Upper lobe of left lung (tissue), 6 donors: Measurements from ENCODE around the gene FUT9. TPM values are rescaled to one million over a fixed set of nuclear protein-coding genes. Genes with fewer than 3 reads are reported as not detected.

Experiments
- ATAC-seq, 2 donors: fragments of 200-7000 bp; cut with Tn5 transposase; one replicate each; pipeline ENCODE4 v1.9.1; 2022; ENCODE audit warnings: mild to moderate bottlenecking in 2 of 2, moderate library complexity in 2 of 2; ENCODE audit not compliant: low FRiP score in 2 of 2
- DNase-seq, 2 donors: peaks; one replicate each; pipeline ENCODE4 v3.0.0-alpha.2; 2019 to 2020
- H3K27ac ChIP-seq, 4 donors: fragments of 200-600 bp; sonication (generic); one replicate each; pipeline ENCODE4 v1.5.1; 2016 to 2019
- H3K27me3 ChIP-seq, 4 donors: fragments of 200-600 bp; sonication (generic); one replicate each; pipeline ENCODE4 v1.5.1; 2017 to 2019
- H3K36me3 ChIP-seq, 4 donors: fragments of 200-600 bp; sonication (generic); one replicate each; pipeline ENCODE4 v1.5.1; 2016 to 2019
- H3K4me1 ChIP-seq, 4 donors: fragments of 200-600 bp; sonication (generic); one replicate each; pipeline ENCODE4 v1.5.1; 2018 to 2019
- H3K4me3 ChIP-seq, 4 donors: fragments of 200-600 bp; sonication (generic); one replicate each; pipeline ENCODE4 v1.5.1; 2017 to 2019; ENCODE audit warnings: mild to moderate bottlenecking in 2 of 4, moderate library complexity in 1 of 4
- H3K9me3 ChIP-seq, 4 donors: fragments of 200-600 bp; sonication (generic); one replicate each; pipeline ENCODE4 v1.5.1; 2018 to 2019
- CTCF ChIP-seq, 6 experiments: fragments of 450-650 bp in 4 of 6; fragments of 200-600 bp in 2 of 6; sonication (generic) in 2 of 6; IDR thresholded peaks; one replicate each; pipeline ENCODE4 v1.5.1; 2016 to 2019; ENCODE audit warnings: antibody characterized with exemption in 6 of 6
- EP300 ChIP-seq, 4 donors: sonication (generic); formaldehyde crosslinking; IDR thresholded peaks; one replicate each; pipeline ENCODE4 v1.5.1; 2017; ENCODE audit warnings: antibody characterized with exemption in 4 of 4, control low read depth in 2 of 4
- POLR2A ChIP-seq, 4 donors: fragments of 450-650 bp; IDR thresholded peaks; one replicate each; pipeline ENCODE4 v1.5.1; 2016 to 2017; ENCODE audit warnings: antibody characterized with exemption in 4 of 4, mild to moderate bottlenecking in 2 of 4
- POLR2AphosphoS5 ChIP-seq, 2 donors: sonication (generic); formaldehyde crosslinking; IDR thresholded peaks; one replicate each; pipeline ENCODE4 v1.5.1; 2017; ENCODE audit warnings: antibody characterized with exemption in 2 of 2
- WGBS, 2 donors: methylation state at CpG; one replicate each; pipeline ENCODE4 v1.1.5; 2017 to 2018; 5-methylcytosine and 5-hydroxymethylcytosine counted together
- total RNA-seq, 6 donors: library from RNA; depleted of rRNA in 4 of 6; stranded (reverse); fragments of >200 nt in 4 of 6; gene quantifications; one replicate each; pipeline versions ENCODE4 v1.1.0 to v1.2.1, GENCODE V29; 2016 to 2021
- donor health status: DM: no; HTN: no; CAD: no; lungs with moderate emphysema.
- donor health status: DM: no; HTN: yes; CAD: no; lungs with severe emphysema.

The FUT9 gene
- total RNA-seq, 6 donors from 2014 or later: not detected

GRCh38 chr6:96104910-96105309 is 89.1 kb downstream of the FUT9 start:
- TF ChIP-seq POLR2AphosphoS5 (IDR thresholded peaks at IDR 0.05): no peak
- TF ChIP-seq EP300 (IDR thresholded peaks at IDR 0.05): no peak
- TF ChIP-seq POLR2A (IDR thresholded peaks at IDR 0.05): no peak
- no peak for TF ChIP-seq CTCF (IDR thresholded peaks at IDR 0.05)
- no peaks in the 10 kb centered on the region for H3K9me3 ChIP-seq
- no peak for DNase-seq
- no peaks in the 10 kb centered on the region for H3K4me1 ChIP-seq
- H3K4me3 ChIP-seq: no peak overlapping the region
- no peaks in the 10 kb centered on the region for H3K27me3 ChIP-seq
- WGBS, 2 donors: 87 to 88% methylated on average over 4 of the region's 4 CpGs
- no peaks in the 10 kb centered on the region for H3K36me3 ChIP-seq
- H3K27ac ChIP-seq: no peak overlapping the region
- no peak for ATAC-seq

GRCh38 chr6:96110878-96111277 is 95.1 kb downstream of the FUT9 start:
- no peaks in the 10 kb centered on the region for H3K9me3 ChIP-seq
- TF ChIP-seq POLR2A (IDR thresholded peaks at IDR 0.05): no peak
- TF ChIP-seq POLR2AphosphoS5 (IDR thresholded peaks at IDR 0.05): no peak
- no peak for TF ChIP-seq CTCF (IDR thresholded peaks at IDR 0.05)
- TF ChIP-seq EP300 (IDR thresholded peaks at IDR 0.05): no peak
- no peaks in the 10 kb centered on the region for H3K4me1 ChIP-seq
- no peak overlapping the region for H3K4me3 ChIP-seq
- H3K36me3 ChIP-seq: no peaks in the 10 kb centered on the region
- no peak for DNase-seq
- no peak for ATAC-seq
- no peaks in the 10 kb centered on the region for H3K27me3 ChIP-seq
- no peak overlapping the region for H3K27ac ChIP-seq
- WGBS, 2 donors: 83% methylated on average over 2 of the region's 2 CpGs

GRCh38 chr6:96116674-96117073 is 100.9 kb downstream of the FUT9 start:
- no peaks in the 10 kb centered on the region for H3K4me1 ChIP-seq
- H3K9me3 ChIP-seq: no peaks in the 10 kb centered on the region
- DNase-seq (no peak), ATAC-seq (no peak)
- TF ChIP-seq POLR2A (IDR thresholded peaks at IDR 0.05) (no peak), EP300 (IDR thresholded peaks at IDR 0.05) (no peak), POLR2AphosphoS5 (IDR thresholded peaks at IDR 0.05) (no peak), CTCF (IDR thresholded peaks at IDR 0.05) (no peak)
- H3K4me3 ChIP-seq: no peak overlapping the region
- no peaks in the 10 kb centered on the region for H3K27me3 ChIP-seq
- H3K36me3 ChIP-seq: no peaks in the 10 kb centered on the region
- 19 to 21% methylated on average over 1 of the region's 1 CpG for WGBS, 2 donors
- H3K27ac ChIP-seq: no peak overlapping the region

- TF ChIP-seq EP300 (IDR thresholded peaks at IDR 0.05) (no peak), POLR2AphosphoS5 (IDR thresholded peaks at IDR 0.05) (no peak), POLR2A (IDR thresholded peaks at IDR 0.05) (no peak), CTCF (IDR thresholded peaks at IDR 0.05) (no peak)
- Histone ChIP-seq H3K4me3 (no peak overlapping the region), H3K27ac (no peak overlapping the region), H3K4me1 (no peaks in the 10 kb centered on the region), H3K36me3 (no peaks in the 10 kb centered on the region), H3K9me3 (no peaks in the 10 kb centered on the region), H3K27me3 (no peaks in the 10 kb centered on the region)
- 50 to 54% methylated on average over 1 of the region's 1 CpG for WGBS, 2 donors
- ATAC-seq: no peak
- no peak for DNase-seq
Observed at GRCh38 chr6:96124778-96125177, 109.0 kb downstream of the FUT9 start.

- Histone ChIP-seq H3K27ac (no peak overlapping the region), H3K27me3 (no peaks in the 10 kb centered on the region), H3K4me3 (no peak overlapping the region), H3K36me3 (no peaks in the 10 kb centered on the region), H3K4me1 (no peaks in the 10 kb centered on the region), H3K9me3 (no peaks in the 10 kb centered on the region)
- TF ChIP-seq CTCF (IDR thresholded peaks at IDR 0.05): no peak
- TF ChIP-seq POLR2A (IDR thresholded peaks at IDR 0.05): no peak
- no peak for TF ChIP-seq POLR2AphosphoS5 (IDR thresholded peaks at IDR 0.05)
- TF ChIP-seq EP300 (IDR thresholded peaks at IDR 0.05): no peak
- DNase-seq (no peak), ATAC-seq (no peak)
- WGBS, 2 donors: 89 to 90% methylated on average over 2 of the region's 2 CpGs
Observed at GRCh38 chr6:96138406-96138805, 122.6 kb downstream of the FUT9 start.
